Measurements from ENCODE around the gene EPC1.
"Not testable (repeated sequence)": the region's sequence is repeated elsewhere in the genome, so short reads cannot be mapped to it uniquely, and the experiment has no call there.

Gene EPC1, protein sequence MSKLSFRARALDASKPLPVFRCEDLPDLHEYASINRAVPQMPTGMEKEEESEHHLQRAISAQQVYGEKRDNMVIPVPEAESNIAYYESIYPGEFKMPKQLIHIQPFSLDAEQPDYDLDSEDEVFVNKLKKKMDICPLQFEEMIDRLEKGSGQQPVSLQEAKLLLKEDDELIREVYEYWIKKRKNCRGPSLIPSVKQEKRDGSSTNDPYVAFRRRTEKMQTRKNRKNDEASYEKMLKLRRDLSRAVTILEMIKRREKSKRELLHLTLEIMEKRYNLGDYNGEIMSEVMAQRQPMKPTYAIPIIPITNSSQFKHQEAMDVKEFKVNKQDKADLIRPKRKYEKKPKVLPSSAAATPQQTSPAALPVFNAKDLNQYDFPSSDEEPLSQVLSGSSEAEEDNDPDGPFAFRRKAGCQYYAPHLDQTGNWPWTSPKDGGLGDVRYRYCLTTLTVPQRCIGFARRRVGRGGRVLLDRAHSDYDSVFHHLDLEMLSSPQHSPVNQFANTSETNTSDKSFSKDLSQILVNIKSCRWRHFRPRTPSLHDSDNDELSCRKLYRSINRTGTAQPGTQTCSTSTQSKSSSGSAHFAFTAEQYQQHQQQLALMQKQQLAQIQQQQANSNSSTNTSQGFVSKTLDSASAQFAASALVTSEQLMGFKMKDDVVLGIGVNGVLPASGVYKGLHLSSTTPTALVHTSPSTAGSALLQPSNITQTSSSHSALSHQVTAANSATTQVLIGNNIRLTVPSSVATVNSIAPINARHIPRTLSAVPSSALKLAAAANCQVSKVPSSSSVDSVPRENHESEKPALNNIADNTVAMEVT

DNA sequence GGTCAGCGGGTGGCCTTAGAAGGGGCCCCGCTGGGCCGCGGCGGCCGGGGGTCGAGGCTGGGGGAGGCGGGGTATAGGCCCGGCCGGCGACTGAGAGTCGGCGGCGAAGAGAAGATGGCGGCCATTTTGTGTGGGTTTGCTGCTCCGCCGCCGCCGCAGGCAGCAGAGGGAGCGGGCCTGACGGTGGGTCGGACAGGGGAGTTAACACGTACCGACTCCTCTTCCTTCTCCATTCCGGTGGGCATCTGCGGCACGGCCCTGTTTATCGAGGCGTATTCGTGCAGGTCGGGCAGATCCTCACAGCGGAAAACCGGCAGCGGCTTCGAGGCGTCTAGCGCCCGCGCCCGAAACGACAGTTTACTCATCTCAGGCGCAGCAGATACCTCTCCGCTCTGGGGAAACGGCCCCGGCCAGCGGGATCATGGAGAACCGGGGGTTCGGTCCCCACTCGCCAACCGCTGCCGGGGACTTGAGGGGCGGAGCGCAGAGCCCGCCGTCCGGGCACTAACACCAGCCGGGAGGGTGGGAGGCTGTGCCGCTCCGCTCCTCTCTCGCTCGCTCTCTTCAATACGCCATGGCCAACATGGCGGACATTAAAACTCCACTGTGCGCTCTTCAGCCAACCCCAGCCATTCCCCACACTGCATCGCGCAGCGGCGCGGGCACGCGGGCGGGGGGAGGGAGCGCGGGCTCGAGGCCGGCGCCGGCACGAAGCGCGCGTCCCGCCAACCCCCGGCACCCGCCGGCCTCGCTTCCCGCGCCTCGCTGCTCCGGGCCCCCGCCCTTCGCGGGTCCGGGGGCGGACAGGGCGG, at the start of gene EPC1:
TSS of gene EPC1 (minus strand) at position 608 of the 812 bp plus-strand sequence. CDS start at position 365, 243 bp downstream.
- DNase-seq (ENCODE audit: low read depth): peak; percentile 68
- peak within 1 kb of the TSS; percentile 87 for H3K4me3 ChIP-seq (ENCODE audit: low read depth, low read length)

- no peak overlapping the region for H3K4me3 ChIP-seq (ENCODE audit: low read depth, low read length)
- DNase-seq (ENCODE audit: low read depth): no peak
Observed at GRCh38 chr10:32393911-32394310, 47.0 kb upstream of the EPC1 start.

GRCh38 chr10:32392284-32392683, 45.3 kb upstream of the EPC1 start:
- H3K4me3 ChIP-seq (ENCODE audit: low read depth, low read length); DNase-seq (ENCODE audit: low read depth): not testable (repeated sequence)

GRCh38 chr10:32390193-32390592, 43.2 kb upstream of the EPC1 start:
- H3K4me3 ChIP-seq (ENCODE audit: low read depth, low read length): no peak overlapping the region
- no peak for DNase-seq (ENCODE audit: low read depth)

GRCh38 chr10:32388258-32389027, 41.5 kb upstream of the EPC1 start:
- H3K4me3 ChIP-seq (ENCODE audit: low read depth, low read length): no peak overlapping the region
- DNase-seq (ENCODE audit: low read depth): no peak

GRCh38 chr10:32386623-32387260, 39.8 kb upstream of the EPC1 start:
- DNase-seq (ENCODE audit: low read depth): no peak
- H3K4me3 ChIP-seq (ENCODE audit: low read depth, low read length): no peak overlapping the region

- no peak for DNase-seq (ENCODE audit: low read depth)
- no peak overlapping the region for H3K4me3 ChIP-seq (ENCODE audit: low read depth, low read length)
Observed at GRCh38 chr10:32384171-32384570, 37.2 kb upstream of the EPC1 start.

DNA sequence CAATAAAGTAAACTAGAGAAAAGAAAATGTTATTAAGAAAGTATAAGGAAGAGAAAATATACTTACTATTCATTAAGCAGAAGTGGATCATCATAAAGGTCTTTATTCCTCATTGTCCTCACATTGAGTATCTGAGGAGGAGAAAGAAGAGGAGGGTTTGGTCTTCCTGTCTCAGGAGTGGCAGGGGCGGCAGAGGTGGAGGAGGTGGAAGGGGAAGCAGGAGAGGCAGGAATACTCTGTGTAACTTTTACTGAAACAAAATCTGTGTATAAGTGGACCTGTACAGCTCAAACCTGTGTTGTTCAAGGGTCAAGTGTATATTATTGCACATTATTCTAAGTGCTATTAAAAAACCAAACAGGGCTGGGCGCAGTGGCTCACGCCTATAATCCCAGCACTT, 34.2 kb upstream of the EPC1 start:
- no peak overlapping the region for H3K4me3 ChIP-seq (ENCODE audit: low read depth, low read length)
- DNase-seq (ENCODE audit: low read depth): no peak

DNA sequence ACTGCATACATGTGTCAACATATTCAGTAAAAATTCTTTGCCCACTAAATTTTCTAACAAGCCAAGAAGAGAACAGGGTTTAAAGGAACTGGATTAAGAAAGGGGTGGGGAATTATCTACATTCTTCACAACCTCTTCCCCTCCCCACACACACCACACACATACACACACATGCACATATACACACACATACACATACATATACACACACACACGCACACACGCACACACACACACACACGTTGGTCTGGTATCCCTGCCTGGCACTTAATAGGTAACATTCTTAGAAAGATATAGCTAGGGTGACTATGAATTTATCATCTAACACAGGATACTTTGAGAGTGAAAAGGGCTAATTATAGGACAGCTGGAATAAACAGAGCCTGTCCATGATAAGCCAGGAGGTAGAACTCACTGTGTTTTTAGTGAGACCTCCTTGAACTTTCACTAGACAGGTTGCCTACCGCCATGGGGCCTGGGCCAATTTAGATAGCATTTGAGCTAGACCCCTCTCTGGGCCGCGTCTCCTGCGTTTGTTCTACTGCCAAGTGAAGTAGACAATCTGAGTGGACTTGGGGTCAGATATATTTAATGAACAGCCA, 33.1 kb upstream of the EPC1 start:
- no peak for DNase-seq (ENCODE audit: low read depth)
- H3K4me3 ChIP-seq (ENCODE audit: low read depth, low read length): no peak overlapping the region

DNA sequence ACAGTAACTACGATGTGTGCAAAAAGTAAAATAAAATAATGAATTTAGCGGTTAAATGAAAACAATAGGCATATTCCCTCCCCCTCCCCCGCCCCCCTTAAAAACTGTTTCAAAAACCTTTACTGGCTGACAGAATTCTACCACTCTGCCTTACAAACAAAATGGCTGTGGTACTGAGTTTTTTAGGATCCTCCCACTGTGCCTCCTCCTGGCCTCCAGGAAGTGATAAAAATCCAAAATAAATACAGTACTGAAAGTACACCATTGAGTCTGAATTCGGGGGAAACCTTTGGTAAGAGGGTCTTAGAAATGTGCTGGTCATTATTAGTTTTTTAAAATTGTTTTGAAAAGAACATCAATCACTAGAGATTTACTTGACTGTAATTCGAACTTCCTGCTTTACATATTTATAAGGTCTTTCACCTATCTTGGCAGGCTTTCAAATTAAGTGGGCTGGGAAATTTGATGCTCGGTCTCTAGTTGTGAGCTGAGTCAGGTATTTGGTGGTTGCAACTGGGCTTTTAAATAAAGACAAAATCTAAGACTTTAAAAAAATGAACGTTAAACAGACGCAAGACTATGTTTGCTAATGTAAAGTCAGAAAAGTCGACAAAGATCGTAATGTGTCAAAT, 32.5 kb upstream of the EPC1 start:
- DNase-seq (ENCODE audit: low read depth): no peak
- peak overlapping the region; percentile 66 for H3K4me3 ChIP-seq (ENCODE audit: low read depth, low read length)

GRCh38 chr10:32378363-32379317, 31.7 kb upstream of the EPC1 start:
- H3K4me3 ChIP-seq (ENCODE audit: low read depth, low read length): peak overlapping the region; percentile 66
- peak; percentile 63 for DNase-seq (ENCODE audit: low read depth)

DNA sequence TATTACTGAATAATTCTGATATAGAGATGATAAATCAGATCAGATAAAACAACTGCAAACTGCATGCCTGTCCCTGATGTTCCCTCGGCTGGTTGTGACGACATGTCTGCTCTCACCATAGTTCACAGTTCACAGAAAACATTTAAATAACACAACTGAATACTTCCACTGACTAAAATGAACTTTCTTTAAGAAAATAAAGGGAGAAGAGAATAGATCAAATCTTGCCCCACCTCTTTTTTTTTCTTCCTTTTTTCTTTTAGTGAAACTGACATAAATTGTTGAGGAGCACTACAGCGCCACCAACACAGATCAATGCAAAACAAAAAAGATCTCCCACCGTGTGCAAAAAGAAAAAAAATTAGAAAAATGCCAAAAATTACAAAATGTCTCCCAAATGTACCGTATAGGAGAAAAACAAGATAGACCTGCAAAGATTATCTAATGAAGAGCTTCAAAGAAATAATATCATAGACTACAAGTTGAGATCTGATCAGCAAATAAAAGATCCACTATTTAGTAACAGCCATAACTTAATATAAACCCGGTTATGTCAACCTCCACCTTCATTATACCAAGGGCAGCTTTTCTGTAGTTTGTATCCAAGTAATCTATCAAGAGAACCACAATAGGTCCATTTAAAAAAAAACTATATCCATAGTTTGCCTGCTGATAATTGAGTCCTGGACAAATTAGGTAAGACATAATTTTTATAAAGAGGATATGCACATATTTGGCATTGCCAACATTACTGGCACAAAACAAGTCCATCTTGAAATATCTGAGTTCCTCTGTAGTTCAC, 30.7 kb upstream of the EPC1 start:
- DNase-seq (ENCODE audit: low read depth): no peak
- peak overlapping the region; percentile 66 for H3K4me3 ChIP-seq (ENCODE audit: low read depth, low read length)

DNA sequence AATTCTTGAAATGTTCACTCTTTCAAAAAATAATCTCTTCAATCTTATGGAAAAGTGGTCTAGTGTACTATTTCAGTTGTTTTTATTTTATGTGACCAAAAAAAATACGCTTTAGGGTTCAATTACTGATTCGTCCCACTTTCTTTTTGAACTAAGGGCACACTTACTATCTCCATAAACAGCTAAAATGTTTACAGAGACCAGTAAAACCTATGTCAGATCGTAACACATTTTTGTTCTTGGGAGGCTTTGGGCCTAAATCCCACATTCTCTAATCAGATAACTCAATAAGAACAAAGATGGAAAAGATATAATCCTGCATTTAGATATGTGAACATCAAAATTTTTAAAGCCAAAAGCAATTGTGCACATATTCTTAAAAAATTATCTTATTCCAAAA, 29.8 kb upstream of the EPC1 start:
- peak overlapping the region; percentile 66 for H3K4me3 ChIP-seq (ENCODE audit: low read depth, low read length)
- DNase-seq (ENCODE audit: low read depth): no peak

- peak overlapping the region; percentile 66 for H3K4me3 ChIP-seq (ENCODE audit: low read depth, low read length)
- no peak for DNase-seq (ENCODE audit: low read depth)
Observed at GRCh38 chr10:32376097-32376496, 29.1 kb upstream of the EPC1 start.

GRCh38 chr10:32375631-32376030, 28.7 kb upstream of the EPC1 start:
- no peak overlapping the region for H3K4me3 ChIP-seq (ENCODE audit: low read depth, low read length)
- no peak for DNase-seq (ENCODE audit: low read depth)

DNA sequence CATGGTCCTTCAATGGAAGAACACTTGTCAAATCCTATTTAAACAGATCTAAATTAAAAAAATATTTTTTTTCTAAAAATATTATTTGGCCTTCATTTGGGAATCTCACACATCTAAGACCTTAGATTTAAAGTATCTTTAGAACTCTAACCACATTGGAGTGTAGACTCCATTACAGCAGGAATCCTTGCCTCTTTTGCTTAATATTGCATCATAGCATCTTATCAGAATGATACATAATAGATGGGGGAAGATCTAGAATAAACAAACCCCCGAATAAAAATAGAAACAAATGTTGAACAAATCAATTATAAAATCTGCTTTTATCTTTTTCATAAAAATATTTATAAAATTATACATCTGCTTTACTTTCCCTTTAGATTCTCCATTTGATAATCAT, 27.6 kb upstream of the EPC1 start:
- DNase-seq (ENCODE audit: low read depth): no peak
- H3K4me3 ChIP-seq (ENCODE audit: low read depth, low read length): no peak overlapping the region
